ENCODE results near the gene DYDC1. TPM values are rescaled to one million over a fixed set of nuclear protein-coding genes. Genes with fewer than 3 reads are reported as not detected.

DYDC1 gene
- not detected for polyA plus RNA-seq (2012; ENCODE audit: insufficient read depth, insufficient read length, low read depth)

- peak within 1 kb of the TSS; percentile 35 for H3K4me3 ChIP-seq (ENCODE audit: low read depth, low read length)
- DNase-seq = peak; percentile 60
Measured at GRCh38 chr10:80356563-80356988, at the start of gene DYDC1, which contains the start of gene DYDC2. Gene DYDC1 (minus strand): TSS chr10:80356755. CDS start chr10:80352601, 4,154 bp downstream. Gene DYDC2 (plus strand): TSS chr10:80356781. CDS start chr10:80362444, 5,663 bp downstream.

GRCh38 chr10:80406204-80406603 lies 49.6 kb upstream of the DYDC1 start:
- H3K4me3 ChIP-seq (ENCODE audit: low read depth, low read length) = no peak overlapping the region
- H3K4me1 ChIP-seq = peaks cover 14% of the 10 kb centered on the region
- no peak for DNase-seq
- no peaks in the 10 kb centered on the region for H3K27me3 ChIP-seq
- H3K9me3 ChIP-seq = no peaks in the 10 kb centered on the region
- no peaks in the 10 kb centered on the region for H3K36me3 ChIP-seq
- TF ChIP-seq CTCF (IDR thresholded peaks at IDR 0.05; ENCODE audit: low read depth, low read length) = no peak

More at GRCh38 chr10:80356563-80356988, at the start of gene DYDC1, which contains the start of gene DYDC2:
- no peaks in the 10 kb centered on the region for H3K36me3 ChIP-seq
- no peaks in the 10 kb centered on the region for H3K4me1 ChIP-seq
- H3K27me3 ChIP-seq = peaks cover 24% of the 10 kb centered on the region
- no peaks in the 10 kb centered on the region for H3K9me3 ChIP-seq
- TF ChIP-seq CTCF (IDR thresholded peaks at IDR 0.05; ENCODE audit: low read depth, low read length) = no peak

GRCh38 chr10:80405626-80406025 lies 49.1 kb upstream of the DYDC1 start:
- no peak for TF ChIP-seq CTCF (IDR thresholded peaks at IDR 0.05; ENCODE audit: low read depth, low read length)
- no peak for DNase-seq
- Histone ChIP-seq H3K36me3 (no peaks in the 10 kb centered on the region), H3K9me3 (no peaks in the 10 kb centered on the region), H3K4me1 (peaks cover 8% of the 10 kb centered on the region), H3K27me3 (no peaks in the 10 kb centered on the region), H3K4me3 (ENCODE audit: low read depth, low read length) (no peak overlapping the region)

GRCh38 chr10:80405035-80405434 lies 48.5 kb upstream of the DYDC1 start:
- Histone ChIP-seq H3K9me3 (no peaks in the 10 kb centered on the region), H3K4me1 (peaks cover 2% of the 10 kb centered on the region), H3K36me3 (no peaks in the 10 kb centered on the region), H3K4me3 (ENCODE audit: low read depth, low read length) (no peak overlapping the region), H3K27me3 (no peaks in the 10 kb centered on the region)
- no peak for DNase-seq
- TF ChIP-seq CTCF (IDR thresholded peaks at IDR 0.05; ENCODE audit: low read depth, low read length) = no peak

- no peaks in the 10 kb centered on the region for H3K4me1 ChIP-seq
- DNase-seq = no peak
- no peak for TF ChIP-seq CTCF (IDR thresholded peaks at IDR 0.05; ENCODE audit: low read depth, low read length)
Measured at GRCh38 chr10:80400136-80400804, 43.7 kb upstream of the DYDC1 start.

GRCh38 chr10:80397014-80397413 lies 40.5 kb upstream of the DYDC1 start:
- H3K27me3 ChIP-seq = no peaks in the 10 kb centered on the region
- no peak for TF ChIP-seq CTCF (IDR thresholded peaks at IDR 0.05; ENCODE audit: low read depth, low read length)
- H3K4me1 ChIP-seq = no peaks in the 10 kb centered on the region
- H3K9me3 ChIP-seq = no peaks in the 10 kb centered on the region
- H3K4me3 ChIP-seq (ENCODE audit: low read depth, low read length) = no peak overlapping the region
- DNase-seq = no peak
- H3K36me3 ChIP-seq = no peaks in the 10 kb centered on the region

More at GRCh38 chr10:80400136-80400804, 43.7 kb upstream of the DYDC1 start:
- Histone ChIP-seq H3K4me3 (ENCODE audit: low read depth, low read length) (no peak overlapping the region), H3K36me3 (no peaks in the 10 kb centered on the region), H3K9me3 (no peaks in the 10 kb centered on the region), H3K27me3 (no peaks in the 10 kb centered on the region)

Data from BE2C (cell line).